Breast epithelium (tissue), 4 donors: ENCODE results near the gene CHRNG. TPM values are rescaled to one million over a fixed set of nuclear protein-coding genes. Genes with fewer than 3 reads are reported as not detected.

Source experiments
- DNase-seq, 2 donors: peaks; one replicate each; pipeline ENCODE4 v3.0.0-alpha.2; 2019; ENCODE audit warnings: low spot score in 2 of 2
- H3K27ac ChIP-seq, 2 donors: fragments of 200-600 bp; sonication (generic) in 1 of 2; one replicate each; pipeline ENCODE4 v1.5.1; 2016 to 2019; ENCODE audit warnings: mild to moderate bottlenecking in 1 of 2
- H3K27me3 ChIP-seq, 2 donors: fragments of 200-600 bp; sonication (generic) in 1 of 2; one replicate each; pipeline versions ENCODE4 v1.5.1 to v1.6.0; 2017 to 2019; ENCODE audit warnings: control low read depth in 1 of 2, mild to moderate bottlenecking in 1 of 2
- H3K36me3 ChIP-seq: fragments of 200-600 bp; one replicate; pipeline ENCODE4 v1.5.1; 2019
- H3K4me1 ChIP-seq, 2 donors: fragments of 200-600 bp; sonication (generic); one replicate each; pipeline ENCODE4 v1.5.1; 2016 to 2019; ENCODE audit warnings: control low read depth in 1 of 2
- H3K4me3 ChIP-seq, 3 donors: fragments of 200-600 bp; sonication (generic); 1 replicate in 2 of 3; 2 replicates in 1 of 3; pipeline ENCODE4 v1.5.1; 2016 to 2019; ENCODE audit warnings: mild to moderate bottlenecking in 3 of 3, moderate library complexity in 2 of 3
- H3K9me3 ChIP-seq, 2 donors: fragments of 200-600 bp; sonication (generic) in 1 of 2; one replicate each; pipeline ENCODE4 v1.5.1; 2016 to 2019; ENCODE audit warnings: control low read depth in 1 of 2
- POLR2A ChIP-seq: fragments of 450-650 bp; IDR thresholded peaks from one replicate; pipeline ENCODE4 v1.6.1; 2016; ENCODE audit warnings: antibody characterized with exemption, mild to moderate bottlenecking, moderate library complexity
- POLR2AphosphoS5 ChIP-seq, 3 donors: sonication (generic); formaldehyde crosslinking; IDR thresholded peaks; one replicate each; pipeline ENCODE4 v1.6.1; 2017; ENCODE audit warnings: antibody characterized with exemption in 3 of 3
- intact Hi-C: fragments of 100-400 bp; cut with DNase I; formaldehyde crosslinking; loops from one replicate; pipeline ENCODE4 v1.15.1; 2023; ENCODE audit warnings: low total_unique reads
- total RNA-seq, 3 donors: library from RNA; depleted of rRNA; stranded (reverse); fragments of >200 nt; gene quantifications; one replicate each; pipeline ENCODE4 v1.1.0, GENCODE V29; 2016
- TF ChIP-seq, protein P1 (sequence below), 3 donors: fragments of 450-650 bp; IDR thresholded peaks; one replicate each; pipeline ENCODE4 v1.5.1; 2016 to 2017; ENCODE audit warnings: antibody characterized with exemption in 3 of 3, mild to moderate bottlenecking in 3 of 3, moderate library complexity in 3 of 3

The CHRNG gene, protein sequence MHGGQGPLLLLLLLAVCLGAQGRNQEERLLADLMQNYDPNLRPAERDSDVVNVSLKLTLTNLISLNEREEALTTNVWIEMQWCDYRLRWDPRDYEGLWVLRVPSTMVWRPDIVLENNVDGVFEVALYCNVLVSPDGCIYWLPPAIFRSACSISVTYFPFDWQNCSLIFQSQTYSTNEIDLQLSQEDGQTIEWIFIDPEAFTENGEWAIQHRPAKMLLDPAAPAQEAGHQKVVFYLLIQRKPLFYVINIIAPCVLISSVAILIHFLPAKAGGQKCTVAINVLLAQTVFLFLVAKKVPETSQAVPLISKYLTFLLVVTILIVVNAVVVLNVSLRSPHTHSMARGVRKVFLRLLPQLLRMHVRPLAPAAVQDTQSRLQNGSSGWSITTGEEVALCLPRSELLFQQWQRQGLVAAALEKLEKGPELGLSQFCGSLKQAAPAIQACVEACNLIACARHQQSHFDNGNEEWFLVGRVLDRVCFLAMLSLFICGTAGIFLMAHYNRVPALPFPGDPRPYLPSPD
- total RNA-seq: not detected

DNA sequence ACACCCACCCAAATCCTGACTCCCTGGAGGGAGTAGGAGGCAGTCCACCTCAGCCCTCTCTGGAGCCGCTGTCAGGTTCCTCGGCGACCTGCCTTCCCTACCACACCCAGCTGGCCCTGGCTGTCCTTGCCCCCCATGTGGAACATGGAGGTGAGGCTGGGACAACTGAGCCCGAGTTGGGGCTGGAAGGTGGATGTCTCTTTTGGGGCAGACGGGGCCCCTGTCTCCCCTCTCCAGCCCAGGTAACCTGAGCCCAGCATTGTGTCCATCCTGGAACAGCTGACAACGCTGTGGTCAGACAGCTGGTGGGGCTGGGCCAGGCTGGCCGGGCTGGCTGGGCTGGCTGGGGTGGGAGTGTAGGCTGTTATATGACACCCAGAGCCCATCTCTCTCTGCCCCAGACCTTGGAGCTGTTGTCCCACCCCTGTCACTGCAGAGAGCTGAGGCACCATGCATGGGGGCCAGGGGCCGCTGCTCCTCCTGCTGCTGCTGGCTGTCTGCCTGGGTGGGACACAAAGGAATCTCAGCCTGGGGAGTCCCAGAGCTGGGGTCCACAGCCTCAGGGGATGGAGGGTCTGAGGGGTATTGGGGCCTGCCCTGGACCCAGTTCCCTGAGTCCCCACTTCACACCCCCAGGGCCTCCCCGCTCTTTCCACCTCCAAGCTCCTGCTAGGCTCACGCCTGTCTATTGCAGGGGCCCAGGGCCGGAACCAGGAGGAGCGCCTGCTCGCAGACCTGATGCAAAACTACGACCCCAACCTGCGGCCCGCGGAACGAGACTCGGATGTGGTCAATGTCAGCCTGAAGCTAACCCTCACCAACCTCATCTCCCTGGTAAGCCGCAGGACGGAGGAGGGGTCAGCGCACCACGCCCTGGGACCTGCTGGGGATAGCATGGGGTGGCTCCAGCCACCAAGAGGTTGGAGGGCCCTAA is at the start of gene CHRNG:
TSS of gene CHRNG (plus strand) at position 395 of the 934 bp plus-strand sequence. CDS start at position 451, 56 bp downstream.
- Histone ChIP-seq H3K4me1 (no peaks in the 10 kb centered on the region), H3K36me3 (no peaks in the 10 kb centered on the region), H3K27me3 (peaks cover 0 to 18% of the 10 kb centered on the region in 2 donors), H3K27ac (no peak within 1 kb of the TSS), H3K4me3 (no peak within 1 kb of the TSS), H3K9me3 (peaks cover 0 to 6% of the 10 kb centered on the region in 2 donors)
- TF ChIP-seq POLR2A (no peak), POLR2AphosphoS5 (IDR thresholded peaks at IDR 0.05) (no peak)
- TF ChIP-seq, protein P1, sequence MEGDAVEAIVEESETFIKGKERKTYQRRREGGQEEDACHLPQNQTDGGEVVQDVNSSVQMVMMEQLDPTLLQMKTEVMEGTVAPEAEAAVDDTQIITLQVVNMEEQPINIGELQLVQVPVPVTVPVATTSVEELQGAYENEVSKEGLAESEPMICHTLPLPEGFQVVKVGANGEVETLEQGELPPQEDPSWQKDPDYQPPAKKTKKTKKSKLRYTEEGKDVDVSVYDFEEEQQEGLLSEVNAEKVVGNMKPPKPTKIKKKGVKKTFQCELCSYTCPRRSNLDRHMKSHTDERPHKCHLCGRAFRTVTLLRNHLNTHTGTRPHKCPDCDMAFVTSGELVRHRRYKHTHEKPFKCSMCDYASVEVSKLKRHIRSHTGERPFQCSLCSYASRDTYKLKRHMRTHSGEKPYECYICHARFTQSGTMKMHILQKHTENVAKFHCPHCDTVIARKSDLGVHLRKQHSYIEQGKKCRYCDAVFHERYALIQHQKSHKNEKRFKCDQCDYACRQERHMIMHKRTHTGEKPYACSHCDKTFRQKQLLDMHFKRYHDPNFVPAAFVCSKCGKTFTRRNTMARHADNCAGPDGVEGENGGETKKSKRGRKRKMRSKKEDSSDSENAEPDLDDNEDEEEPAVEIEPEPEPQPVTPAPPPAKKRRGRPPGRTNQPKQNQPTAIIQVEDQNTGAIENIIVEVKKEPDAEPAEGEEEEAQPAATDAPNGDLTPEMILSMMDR (IDR thresholded peaks at IDR 0.05): no peak
- peak in 1 of 2 donors; percentile 30 for DNase-seq
- intact Hi-C loops: no loop called here

- intact Hi-C loops: no loop called here
- DNase-seq: no peak
- TF ChIP-seq, protein P1 (IDR thresholded peaks at IDR 0.05): no peak
- no peak for TF ChIP-seq POLR2AphosphoS5 (IDR thresholded peaks at IDR 0.05)
Measured at GRCh38 chr2:232490221-232491138, 49.0 kb upstream of the CHRNG start.

GRCh38 chr2:232491139-232491780 is 48.2 kb upstream of the CHRNG start:
- H3K27ac ChIP-seq: no peak overlapping the region
- TF ChIP-seq, protein P1 (IDR thresholded peaks at IDR 0.05): no peak
- TF ChIP-seq POLR2A (no peak), POLR2AphosphoS5 (IDR thresholded peaks at IDR 0.05) (no peak)
- H3K4me1 ChIP-seq: no peaks in the 10 kb centered on the region
- no peak for DNase-seq
- H3K9me3 ChIP-seq: no peaks in the 10 kb centered on the region
- H3K4me3 ChIP-seq: no peak overlapping the region
- H3K27me3 ChIP-seq: peaks cover 0 to 22% of the 10 kb centered on the region in 2 donors
- H3K36me3 ChIP-seq: no peaks in the 10 kb centered on the region
- intact Hi-C loops: no loop called here

More at GRCh38 chr2:232490221-232491138, 49.0 kb upstream of the CHRNG start:
- Histone ChIP-seq H3K4me3 (no peak overlapping the region), H3K9me3 (no peaks in the 10 kb centered on the region), H3K36me3 (no peaks in the 10 kb centered on the region), H3K27me3 (peaks cover 0 to 29% of the 10 kb centered on the region in 2 donors), H3K27ac (no peak overlapping the region), H3K4me1 (no peaks in the 10 kb centered on the region)

GRCh38 chr2:232492236-232492848 is 47.1 kb upstream of the CHRNG start:
- no peaks in the 10 kb centered on the region for H3K36me3 ChIP-seq
- no peak overlapping the region for H3K27ac ChIP-seq
- H3K4me1 ChIP-seq: no peaks in the 10 kb centered on the region
- no peaks in the 10 kb centered on the region for H3K9me3 ChIP-seq
- DNase-seq: no peak
- H3K4me3 ChIP-seq: no peak overlapping the region
- intact Hi-C loops: no loop called here
- TF ChIP-seq POLR2A: no peak
- TF ChIP-seq, protein P1 (IDR thresholded peaks at IDR 0.05): no peak
- TF ChIP-seq POLR2AphosphoS5 (IDR thresholded peaks at IDR 0.05): no peak
- H3K27me3 ChIP-seq: peaks cover 0 to 11% of the 10 kb centered on the region in 2 donors
